HEK293 (cell line): ENCODE measurements around the gene ARTN.

Source experiments
- CTCF ChIA-PET: fragments of 350-600 bp; formaldehyde crosslinking; extraction: SDS; loops from one replicate; lab custom pipeline; 2021; ENCODE audit warnings: antibody characterized with exemption; lab: Yijun Ruan, JAX
- POLR2A ChIA-PET: fragments of 300-600 bp; formaldehyde crosslinking; extraction: SDS; loops from one replicate; lab custom pipeline; 2020; ENCODE audit warnings: antibody characterized with exemption, inconsistent platforms; lab: Yijun Ruan, JAX
- H3K27ac ChIP-seq: fragments of 200-500 bp; sonication (Bioruptor generic); 2 replicates; pipeline ENCODE4 v1.5.1; 2014; ENCODE audit warnings: low read depth, low read length, control low read depth, inconsistent platforms; ENCODE audit errors: extremely low read depth
- H3K36me3 ChIP-seq, 2 experiments: fragments of 200-500 bp in 1 of 2; sonication (Bioruptor generic) in 1 of 2; 1 replicate in 1 of 2; 2 replicates in 1 of 2; pipeline ENCODE4 v1.5.1; 2014 to 2017; ENCODE audit warnings: inconsistent platforms in 2 of 2, low read length in 2 of 2; ENCODE audit not compliant: control insufficient read depth in 2 of 2, insufficient read depth in 1 of 2
- H3K4me1 ChIP-seq: fragments of 200-500 bp; sonication (Bioruptor generic); 2 replicates; pipeline ENCODE4 v1.5.1; 2014; ENCODE audit warnings: mild to moderate bottlenecking, low read length, inconsistent platforms; ENCODE audit not compliant: control insufficient read depth, insufficient read depth
- H3K4me3 ChIP-seq: 2 replicates; pipeline ENCODE4 v1.5.1; 2011; ENCODE audit warnings: low read depth, mild to moderate bottlenecking, control low read depth, low read length, moderate library complexity
- H3K9me3 ChIP-seq: fragments of 200-500 bp; sonication (Bioruptor generic); 2 replicates; pipeline ENCODE4 v1.5.1; 2014; ENCODE audit warnings: low read depth, low read length, inconsistent platforms; ENCODE audit not compliant: control insufficient read depth, insufficient read depth
- GLI2 ChIP-seq: fragments of 450-650 bp; formaldehyde crosslinking; IDR thresholded peaks from 2 replicates; pipeline ENCODE4; 2017; ENCODE audit warnings: missing biosample characterization, missing genetic modification characterization, low read depth, borderline replicate concordance
- GLIS1 ChIP-seq: fragments of 450-650 bp; formaldehyde crosslinking; IDR thresholded peaks from 2 replicates; pipeline ENCODE4 v1.5.1; 2016; ENCODE audit warnings: missing biosample characterization, missing genetic modification characterization
- GLIS2 ChIP-seq: fragments of 450-650 bp; formaldehyde crosslinking; IDR thresholded peaks from 2 replicates; pipeline ENCODE4 v1.5.1; 2016; ENCODE audit warnings: missing biosample characterization, missing genetic modification characterization
- KLF16 ChIP-seq: fragments of 450-650 bp; formaldehyde crosslinking; IDR thresholded peaks from 2 replicates; pipeline ENCODE4 v1.5.1; 2017; ENCODE audit warnings: missing biosample characterization, missing genetic modification characterization
- MYNN ChIP-seq: fragments of 450-650 bp; formaldehyde crosslinking; IDR thresholded peaks from 2 replicates; pipeline ENCODE4 v1.5.1; 2016; ENCODE audit warnings: missing biosample characterization, missing genetic modification characterization, borderline replicate concordance
- YY1 ChIP-seq: fragments of 450-650 bp; formaldehyde crosslinking; IDR thresholded peaks from 2 replicates; pipeline ENCODE4 v1.5.1; 2018; ENCODE audit warnings: missing biosample characterization, missing genetic modification characterization
- ZBTB1 ChIP-seq: fragments of 450-650 bp; formaldehyde crosslinking; IDR thresholded peaks from 2 replicates; pipeline ENCODE4 v1.5.1; 2016; ENCODE audit warnings: missing biosample characterization, missing genetic modification characterization
- ZFP37 ChIP-seq: fragments of 450-650 bp; formaldehyde crosslinking; IDR thresholded peaks from 2 replicates; pipeline ENCODE4 v1.5.1; 2016; ENCODE audit warnings: missing biosample characterization, missing genetic modification characterization
- ZIC2 ChIP-seq: fragments of 450-650 bp; formaldehyde crosslinking; IDR thresholded peaks from 2 replicates; pipeline ENCODE4 v1.5.1; 2016; ENCODE audit warnings: missing biosample characterization, missing genetic modification characterization
- ZNF112 ChIP-seq: fragments of 450-650 bp; formaldehyde crosslinking; IDR thresholded peaks from 2 replicates; pipeline ENCODE4 v1.5.0; 2017; ENCODE audit warnings: missing biosample characterization, missing genetic modification characterization
- ZNF157 ChIP-seq: fragments of 450-650 bp; formaldehyde crosslinking; IDR thresholded peaks from 2 replicates; pipeline ENCODE4 v1.5.1; 2016; ENCODE audit warnings: missing biosample characterization, missing genetic modification characterization
- ZNF175 ChIP-seq: fragments of 450-650 bp; formaldehyde crosslinking; IDR thresholded peaks from 2 replicates; pipeline ENCODE4 v1.5.1; 2016; ENCODE audit warnings: missing biosample characterization, missing genetic modification characterization
- ZNF19 ChIP-seq: fragments of 450-650 bp; formaldehyde crosslinking; IDR thresholded peaks from 2 replicates; pipeline ENCODE4; 2016; ENCODE audit warnings: missing biosample characterization, missing genetic modification characterization, low read depth
- ZNF2 ChIP-seq: fragments of 450-650 bp; formaldehyde crosslinking; IDR thresholded peaks from 2 replicates; pipeline ENCODE4 v1.5.1; 2016; ENCODE audit warnings: missing biosample characterization, missing genetic modification characterization
- ZNF214 ChIP-seq: fragments of 450-650 bp; formaldehyde crosslinking; IDR thresholded peaks from 2 replicates; pipeline ENCODE4 v1.5.1; 2017; ENCODE audit warnings: missing biosample characterization, mild to moderate bottlenecking, missing genetic modification characterization, borderline replicate concordance
- ZNF292 ChIP-seq: fragments of 450-650 bp; formaldehyde crosslinking; IDR thresholded peaks from 2 replicates; pipeline ENCODE4 v1.5.1; 2016; ENCODE audit warnings: low read depth, missing biosample characterization, missing genetic modification characterization, borderline replicate concordance
- ZNF394 ChIP-seq: fragments of 450-650 bp; formaldehyde crosslinking; IDR thresholded peaks from 2 replicates; pipeline ENCODE4 v1.5.1; 2016; ENCODE audit warnings: missing biosample characterization, missing genetic modification characterization, mild to moderate bottlenecking, moderate library complexity, borderline replicate concordance
- ZNF433 ChIP-seq: fragments of 450-650 bp; formaldehyde crosslinking; IDR thresholded peaks from 2 replicates; pipeline ENCODE4 v1.5.1; 2016; ENCODE audit warnings: missing biosample characterization, missing genetic modification characterization, low read depth
- ZNF513 ChIP-seq: fragments of 450-650 bp; IDR thresholded peaks from 2 replicates; pipeline ENCODE4 v1.5.1; 2018; ENCODE audit warnings: missing biosample characterization, missing genetic modification characterization
- ZNF544 ChIP-seq: fragments of 450-650 bp; formaldehyde crosslinking; IDR thresholded peaks from 2 replicates; pipeline ENCODE4 v1.5.0; 2017; ENCODE audit warnings: missing biosample characterization, missing genetic modification characterization
- ZNF549 ChIP-seq: fragments of 450-650 bp; IDR thresholded peaks from 2 replicates; pipeline ENCODE4 v1.5.1; 2018; ENCODE audit warnings: missing biosample characterization, missing genetic modification characterization, mild to moderate bottlenecking, inconsistent platforms, moderate library complexity
- ZNF624 ChIP-seq: fragments of 450-650 bp; formaldehyde crosslinking; IDR thresholded peaks from 2 replicates; pipeline ENCODE4 v1.5.1; 2017; ENCODE audit warnings: missing biosample characterization, missing genetic modification characterization
- ZNF626 ChIP-seq: fragments of 450-650 bp; sonication (Bioruptor Pico); formaldehyde crosslinking; IDR thresholded peaks from 2 replicates; pipeline ENCODE4 v1.5.1; 2018; ENCODE audit warnings: missing biosample characterization, missing genetic modification characterization, inconsistent platforms
- ZNF664 ChIP-seq: fragments of 450-650 bp; formaldehyde crosslinking; IDR thresholded peaks from 2 replicates; pipeline ENCODE4 v1.5.1; 2016; ENCODE audit warnings: missing biosample characterization, missing genetic modification characterization
- ZNF747 ChIP-seq: fragments of 450-650 bp; formaldehyde crosslinking; IDR thresholded peaks from 2 replicates; pipeline ENCODE4 v1.5.1; 2016; ENCODE audit warnings: missing biosample characterization, missing genetic modification characterization
- ZNF776 ChIP-seq: fragments of 450-650 bp; formaldehyde crosslinking; IDR thresholded peaks from 2 replicates; pipeline ENCODE4 v1.5.0; 2017; ENCODE audit warnings: missing biosample characterization, missing genetic modification characterization, borderline replicate concordance
- ZNF777 ChIP-seq: fragments of 450-650 bp; formaldehyde crosslinking; IDR thresholded peaks from 2 replicates; pipeline ENCODE4 v1.5.1; 2017; ENCODE audit warnings: missing biosample characterization, missing genetic modification characterization, borderline replicate concordance
- ZSCAN16 ChIP-seq: fragments of 450-650 bp; formaldehyde crosslinking; IDR thresholded peaks from 2 replicates; pipeline ENCODE4 v1.5.1; 2016; ENCODE audit warnings: missing biosample characterization, missing genetic modification characterization
- TF ChIP-seq, protein P1 (sequence below): fragments of 450-650 bp; formaldehyde crosslinking; IDR thresholded peaks from 2 replicates; pipeline ENCODE4 v1.5.1; 2016; ENCODE audit warnings: missing biosample characterization, missing genetic modification characterization
- TF ChIP-seq, protein P2 (sequence below): fragments of 450-650 bp; formaldehyde crosslinking; IDR thresholded peaks from 2 replicates; pipeline ENCODE4 v1.5.1; 2016; ENCODE audit warnings: missing biosample characterization, missing genetic modification characterization
- TF ChIP-seq, protein P3 (sequence below): fragments of 450-650 bp; formaldehyde crosslinking; IDR thresholded peaks from 2 replicates; pipeline ENCODE4 v1.5.1; 2016; ENCODE audit warnings: missing biosample characterization, missing genetic modification characterization

Gene ARTN

DNA sequence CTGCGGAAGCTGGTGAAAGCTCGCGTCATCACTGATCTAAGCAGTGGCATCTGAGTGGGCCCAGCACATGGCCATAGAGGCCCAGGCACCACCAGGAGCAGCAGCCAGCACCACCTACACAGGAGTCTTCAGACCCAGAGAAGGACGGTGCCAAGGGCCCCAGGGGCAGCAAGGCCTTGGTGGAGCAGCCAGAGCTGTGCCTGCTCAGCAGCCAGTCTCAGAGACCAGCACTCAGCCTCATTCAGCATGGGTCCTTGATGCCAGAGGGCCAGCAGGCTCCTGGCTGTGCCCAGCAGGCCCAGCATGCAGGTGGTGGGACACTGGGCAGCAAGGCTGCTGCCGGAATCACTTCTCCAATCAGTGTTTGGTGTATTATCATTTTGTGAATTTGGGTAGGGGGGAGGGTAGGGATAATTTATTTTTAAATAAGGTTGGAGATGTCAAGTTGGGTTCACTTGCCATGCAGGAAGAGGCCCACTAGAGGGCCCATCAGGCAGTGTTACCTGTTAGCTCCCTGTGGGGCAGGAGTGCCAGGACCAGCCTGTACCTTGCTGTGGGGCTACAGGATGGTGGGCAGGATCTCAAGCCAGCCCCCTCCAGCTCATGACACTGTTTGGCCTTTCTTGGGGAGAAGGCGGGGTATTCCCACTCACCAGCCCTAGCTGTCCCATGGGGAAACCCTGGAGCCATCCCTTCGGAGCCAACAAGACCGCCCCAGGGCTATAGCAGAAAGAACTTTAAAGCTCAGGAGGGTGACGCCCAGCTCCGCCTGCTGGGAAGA, 3.2 kb upstream of the ARTN start:
- Histone ChIP-seq H3K27ac (no peak overlapping the region), H3K36me3 (peaks cover 0 to 3% of the 10 kb centered on the region in 2 experiments; a peak in 1 of 3 replicates), H3K9me3 (no peaks in the 10 kb centered on the region), H3K4me3 (no peak overlapping the region), H3K4me1 (peaks cover 3% of the 10 kb centered on the region; the same call in 1 of the 2 replicates)
- CTCF ChIA-PET, result interaction anchor here (0.6 to 12.4 kb wide), 11 partner anchors 9 to 166 kb away, joined by 3 to 555 read pairs (median 5); partner anchors contain the start of gene IPO13
- POLR2A ChIA-PET, result interaction anchor here (0.5 to 0.6 kb wide), 3 partner anchors 39 to 672 kb away, joined by 3 to 5 read pairs (median 4); partner anchors contain the start of gene DPH2
- TF ChIP-seq ZNF544 (no peak), ZNF433 (tag by site-specific recombination) (no peak), ZNF2 (tag by site-specific recombination) (peak; percentile 45; the same call in 1 of the 2 replicates), MYNN (tag by site-specific recombination) (no peak), ZIC2 (tag by site-specific recombination) (peak; percentile 92), ZSCAN16 (no peak), GLIS2 (tag by site-specific recombination) (no peak), ZNF549 (tag by site-specific recombination) (no peak), ZNF777 (tag by site-specific recombination) (no peak), ZNF175 (tag by site-specific recombination) (no peak), ZNF513 (no peak), ZNF292 (tag by site-specific recombination) (no peak), ZNF747 (tag by site-specific recombination) (no peak), ZNF624 (tag by site-specific recombination) (no peak), ZNF157 (tag by site-specific recombination) (no peak), ZNF776 (tag by site-specific recombination) (no peak), GLIS1 (tag by site-specific recombination) (peak; percentile 36; the same call in 1 of the 2 replicates), KLF16 (tag by site-specific recombination) (no peak), YY1 (tag by site-specific recombination) (no peak), GLI2 (tag by site-specific recombination) (no peak), ZNF394 (tag by site-specific recombination) (no peak), ZNF214 (tag by site-specific recombination) (no peak), ZNF19 (tag by site-specific recombination) (no peak), ZBTB1 (tag by site-specific recombination) (no peak), ZFP37 (no peak), ZNF112 (tag by site-specific recombination) (no peak), ZNF626 (tag by site-specific recombination) (no peak), ZNF664 (tag by site-specific recombination) (no peak)
- TF ChIP-seq, protein P1, sequence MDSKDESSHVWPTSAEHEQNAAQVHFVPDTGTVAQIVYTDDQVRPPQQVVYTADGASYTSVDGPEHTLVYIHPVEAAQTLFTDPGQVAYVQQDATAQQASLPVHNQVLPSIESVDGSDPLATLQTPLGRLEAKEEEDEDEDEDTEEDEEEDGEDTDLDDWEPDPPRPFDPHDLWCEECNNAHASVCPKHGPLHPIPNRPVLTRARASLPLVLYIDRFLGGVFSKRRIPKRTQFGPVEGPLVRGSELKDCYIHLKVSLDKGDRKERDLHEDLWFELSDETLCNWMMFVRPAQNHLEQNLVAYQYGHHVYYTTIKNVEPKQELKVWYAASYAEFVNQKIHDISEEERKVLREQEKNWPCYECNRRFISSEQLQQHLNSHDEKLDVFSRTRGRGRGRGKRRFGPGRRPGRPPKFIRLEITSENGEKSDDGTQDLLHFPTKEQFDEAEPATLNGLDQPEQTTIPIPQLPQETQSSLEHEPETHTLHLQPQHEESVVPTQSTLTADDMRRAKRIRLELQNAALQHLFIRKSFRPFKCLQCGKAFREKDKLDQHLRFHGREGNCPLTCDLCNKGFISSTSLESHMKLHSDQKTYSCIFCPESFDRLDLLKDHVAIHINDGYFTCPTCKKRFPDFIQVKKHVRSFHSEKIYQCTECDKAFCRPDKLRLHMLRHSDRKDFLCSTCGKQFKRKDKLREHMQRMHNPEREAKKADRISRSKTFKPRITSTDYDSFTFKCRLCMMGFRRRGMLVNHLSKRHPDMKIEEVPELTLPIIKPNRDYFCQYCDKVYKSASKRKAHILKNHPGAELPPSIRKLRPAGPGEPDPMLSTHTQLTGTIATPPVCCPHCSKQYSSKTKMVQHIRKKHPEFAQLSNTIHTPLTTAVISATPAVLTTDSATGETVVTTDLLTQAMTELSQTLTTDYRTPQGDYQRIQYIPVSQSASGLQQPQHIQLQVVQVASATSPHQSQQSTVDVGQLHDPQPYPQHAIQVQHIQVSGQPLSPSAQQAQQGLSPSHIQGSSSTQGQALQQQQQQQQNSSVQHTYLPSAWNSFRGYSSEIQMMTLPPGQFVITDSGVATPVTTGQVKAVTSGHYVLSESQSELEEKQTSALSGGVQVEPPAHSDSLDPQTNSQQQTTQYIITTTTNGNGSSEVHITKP (tag by site-specific recombination), result no peak
- TF ChIP-seq, protein P2, sequence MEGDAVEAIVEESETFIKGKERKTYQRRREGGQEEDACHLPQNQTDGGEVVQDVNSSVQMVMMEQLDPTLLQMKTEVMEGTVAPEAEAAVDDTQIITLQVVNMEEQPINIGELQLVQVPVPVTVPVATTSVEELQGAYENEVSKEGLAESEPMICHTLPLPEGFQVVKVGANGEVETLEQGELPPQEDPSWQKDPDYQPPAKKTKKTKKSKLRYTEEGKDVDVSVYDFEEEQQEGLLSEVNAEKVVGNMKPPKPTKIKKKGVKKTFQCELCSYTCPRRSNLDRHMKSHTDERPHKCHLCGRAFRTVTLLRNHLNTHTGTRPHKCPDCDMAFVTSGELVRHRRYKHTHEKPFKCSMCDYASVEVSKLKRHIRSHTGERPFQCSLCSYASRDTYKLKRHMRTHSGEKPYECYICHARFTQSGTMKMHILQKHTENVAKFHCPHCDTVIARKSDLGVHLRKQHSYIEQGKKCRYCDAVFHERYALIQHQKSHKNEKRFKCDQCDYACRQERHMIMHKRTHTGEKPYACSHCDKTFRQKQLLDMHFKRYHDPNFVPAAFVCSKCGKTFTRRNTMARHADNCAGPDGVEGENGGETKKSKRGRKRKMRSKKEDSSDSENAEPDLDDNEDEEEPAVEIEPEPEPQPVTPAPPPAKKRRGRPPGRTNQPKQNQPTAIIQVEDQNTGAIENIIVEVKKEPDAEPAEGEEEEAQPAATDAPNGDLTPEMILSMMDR (tag by site-specific recombination), result peak; percentile 56; the same call in 1 of the 2 replicates
- TF ChIP-seq, protein P3, sequence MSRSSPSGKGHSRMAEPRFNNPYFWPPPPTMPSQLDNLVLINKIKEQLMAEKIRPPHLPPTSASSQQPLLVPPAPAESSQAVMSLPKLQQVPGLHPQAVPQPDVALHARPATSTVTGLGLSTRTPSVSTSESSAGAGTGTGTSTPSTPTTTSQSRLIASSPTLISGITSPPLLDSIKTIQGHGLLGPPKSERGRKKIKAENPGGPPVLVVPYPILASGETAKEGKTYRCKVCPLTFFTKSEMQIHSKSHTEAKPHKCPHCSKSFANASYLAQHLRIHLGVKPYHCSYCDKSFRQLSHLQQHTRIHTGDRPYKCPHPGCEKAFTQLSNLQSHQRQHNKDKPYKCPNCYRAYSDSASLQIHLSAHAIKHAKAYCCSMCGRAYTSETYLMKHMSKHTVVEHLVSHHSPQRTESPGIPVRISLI (tag by site-specific recombination), result no peak
